ENCODE results near the gene MAP1B.

MAP1B gene

GRCh38 chr5:72226950-72227349 is 119.7 kb downstream of the MAP1B start:
- FAIRE-seq (no peak), DNase-seq (ENCODE audit: insufficient read length, low spot score) (no peak)
- TF ChIP-seq, protein P1, sequence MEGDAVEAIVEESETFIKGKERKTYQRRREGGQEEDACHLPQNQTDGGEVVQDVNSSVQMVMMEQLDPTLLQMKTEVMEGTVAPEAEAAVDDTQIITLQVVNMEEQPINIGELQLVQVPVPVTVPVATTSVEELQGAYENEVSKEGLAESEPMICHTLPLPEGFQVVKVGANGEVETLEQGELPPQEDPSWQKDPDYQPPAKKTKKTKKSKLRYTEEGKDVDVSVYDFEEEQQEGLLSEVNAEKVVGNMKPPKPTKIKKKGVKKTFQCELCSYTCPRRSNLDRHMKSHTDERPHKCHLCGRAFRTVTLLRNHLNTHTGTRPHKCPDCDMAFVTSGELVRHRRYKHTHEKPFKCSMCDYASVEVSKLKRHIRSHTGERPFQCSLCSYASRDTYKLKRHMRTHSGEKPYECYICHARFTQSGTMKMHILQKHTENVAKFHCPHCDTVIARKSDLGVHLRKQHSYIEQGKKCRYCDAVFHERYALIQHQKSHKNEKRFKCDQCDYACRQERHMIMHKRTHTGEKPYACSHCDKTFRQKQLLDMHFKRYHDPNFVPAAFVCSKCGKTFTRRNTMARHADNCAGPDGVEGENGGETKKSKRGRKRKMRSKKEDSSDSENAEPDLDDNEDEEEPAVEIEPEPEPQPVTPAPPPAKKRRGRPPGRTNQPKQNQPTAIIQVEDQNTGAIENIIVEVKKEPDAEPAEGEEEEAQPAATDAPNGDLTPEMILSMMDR (IDR thresholded peaks at IDR 0.05; ENCODE audit: insufficient read depth, missing control alignments), result no peak

DNA sequence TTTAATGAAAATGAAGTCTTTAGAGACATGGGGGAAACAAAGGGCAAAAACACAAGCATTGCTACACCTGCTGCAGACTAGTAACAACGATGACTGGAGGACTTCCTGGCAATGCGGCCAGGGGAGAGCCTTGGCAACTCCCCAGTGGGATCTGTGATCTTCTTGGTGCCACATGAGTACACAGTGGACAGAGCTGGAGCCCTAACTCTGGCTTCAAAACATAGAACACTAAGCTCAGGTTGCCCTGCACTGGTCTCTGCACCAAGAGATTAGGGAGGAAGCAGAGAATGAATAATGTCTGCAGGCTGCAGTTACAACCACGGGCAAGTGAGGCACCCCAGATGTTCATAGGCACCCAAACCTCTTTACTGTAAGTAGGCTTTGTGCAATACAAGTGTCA is 121.7 kb downstream of the MAP1B start:
- no peak for DNase-seq (ENCODE audit: insufficient read length, low spot score)
- no peak for FAIRE-seq
- TF ChIP-seq, protein P1 (IDR thresholded peaks at IDR 0.05; ENCODE audit: insufficient read depth, missing control alignments), result no peak

DNA sequence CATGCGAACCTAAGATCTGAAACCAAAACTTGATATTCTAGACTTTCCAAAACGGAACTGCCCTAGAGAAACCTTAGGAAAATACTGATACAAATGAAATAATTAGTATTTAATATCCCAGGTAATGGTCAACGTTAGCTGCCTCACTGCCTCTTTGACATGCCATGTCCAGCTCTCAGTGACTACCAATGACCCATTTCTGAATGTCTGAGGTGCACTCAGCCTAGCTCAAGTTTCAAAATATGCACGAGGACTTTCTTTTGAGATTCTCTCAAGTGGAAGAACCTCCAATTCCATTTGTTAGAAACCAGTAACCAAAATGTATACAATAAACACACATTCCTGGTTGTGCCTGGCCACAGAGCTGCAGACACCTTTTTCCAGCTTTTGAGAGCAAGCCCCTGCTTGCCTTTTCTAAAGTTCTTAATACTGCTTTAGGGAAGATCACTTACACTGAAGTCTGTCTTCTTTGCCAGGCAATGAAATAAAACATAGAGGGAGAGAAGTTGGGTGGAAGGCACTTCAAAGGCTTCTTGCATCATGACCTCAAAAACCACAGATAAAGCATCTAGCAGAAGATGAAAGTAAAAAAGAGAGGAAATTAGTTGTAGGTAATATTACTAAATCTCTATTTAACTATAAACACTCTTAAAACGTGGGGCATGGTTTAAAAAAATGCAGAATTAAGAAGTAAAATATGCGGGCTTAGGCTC is 124.9 kb downstream of the MAP1B start:
- TF ChIP-seq, protein P1 (IDR thresholded peaks at IDR 0.05; ENCODE audit: insufficient read depth, missing control alignments), result no peak
- no peak for FAIRE-seq
- no peak for DNase-seq (ENCODE audit: insufficient read length, low spot score)

- no peak for FAIRE-seq
These were observed 125.6 kb downstream of the MAP1B start for GRCh38 chr5:72232838-72233237.

DNA sequence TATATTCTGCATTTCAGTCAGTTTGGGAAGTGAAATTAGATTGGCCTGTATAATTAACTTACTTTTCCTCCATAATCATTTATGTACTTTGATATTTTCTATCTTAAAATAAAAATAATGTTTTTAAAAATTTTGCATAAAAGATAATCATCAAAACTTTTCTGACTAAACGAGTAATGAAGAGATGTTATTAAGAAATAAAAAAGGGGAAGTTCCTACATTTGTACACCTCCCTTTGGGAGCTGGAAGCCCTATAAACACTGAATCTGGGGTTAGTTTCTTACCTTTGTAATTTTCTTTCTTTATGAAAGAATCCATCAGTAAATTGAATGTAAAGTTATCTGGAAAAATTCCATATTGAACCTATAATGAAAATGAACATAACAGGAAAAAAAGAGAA is 126.6 kb downstream of the MAP1B start:
- DNase-seq (ENCODE audit: insufficient read length, low spot score), result no peak
- TF ChIP-seq, protein P1 (IDR thresholded peaks at IDR 0.05; ENCODE audit: insufficient read depth, missing control alignments), result no peak
- FAIRE-seq, result no peak

More at GRCh38 chr5:72232838-72233237, 125.6 kb downstream of the MAP1B start:
- TF ChIP-seq, protein P1 (IDR thresholded peaks at IDR 0.05; ENCODE audit: insufficient read depth, missing control alignments), result no peak
- no peak for DNase-seq (ENCODE audit: insufficient read length, low spot score)

DNA sequence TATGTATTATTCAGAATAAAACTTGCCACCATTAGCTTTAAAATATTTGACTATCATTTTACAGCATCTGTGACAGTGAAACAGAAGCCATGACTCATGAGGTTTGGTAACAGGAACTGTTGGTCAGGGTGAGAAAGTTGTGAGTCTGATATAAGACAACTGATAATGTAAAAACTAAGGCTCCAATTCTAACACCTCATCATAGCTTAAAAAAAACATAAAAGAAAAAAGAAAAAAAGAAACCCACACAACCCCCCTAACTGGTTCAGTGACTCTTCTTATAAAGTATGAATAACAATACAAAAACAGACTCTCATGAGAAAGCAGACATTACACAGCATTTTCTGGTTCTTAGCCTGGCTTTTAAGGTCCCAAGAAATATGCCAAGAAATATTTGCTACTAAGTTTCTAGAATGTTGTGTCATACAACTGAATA is 127.0 kb downstream of the MAP1B start:
- no peak for DNase-seq (ENCODE audit: insufficient read length, low spot score)
- TF ChIP-seq, protein P1 (IDR thresholded peaks at IDR 0.05; ENCODE audit: insufficient read depth, missing control alignments), result no peak

DNA sequence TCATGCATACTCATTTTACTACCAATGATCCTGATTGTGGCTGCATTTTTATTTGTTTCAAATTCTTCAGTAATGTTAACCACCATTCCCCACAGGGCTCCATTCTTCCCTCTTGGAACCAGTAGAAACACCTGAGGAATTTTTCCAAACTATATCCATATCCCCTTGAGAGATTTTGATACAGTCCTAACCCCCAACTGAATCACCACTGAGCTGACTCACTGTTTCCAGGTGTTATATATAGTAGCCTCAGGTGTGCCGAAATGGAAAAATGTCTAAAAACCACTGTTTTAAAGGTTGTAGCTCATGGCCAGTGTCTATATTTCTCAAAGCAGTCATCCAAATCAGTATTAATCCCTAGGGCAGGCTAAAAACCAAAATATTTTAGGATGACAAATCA is 127.6 kb downstream of the MAP1B start:
- no peak for DNase-seq (ENCODE audit: insufficient read length, low spot score)
- FAIRE-seq, result no peak
- TF ChIP-seq, protein P1 (IDR thresholded peaks at IDR 0.05; ENCODE audit: insufficient read depth, missing control alignments), result no peak

More for the DNA sequence above, 127.0 kb downstream of the MAP1B start:
- no peak for FAIRE-seq

All from D721Med (cell line).